Measurements from ENCODE around the gene RIMS1.

The RIMS1 gene

DNA sequence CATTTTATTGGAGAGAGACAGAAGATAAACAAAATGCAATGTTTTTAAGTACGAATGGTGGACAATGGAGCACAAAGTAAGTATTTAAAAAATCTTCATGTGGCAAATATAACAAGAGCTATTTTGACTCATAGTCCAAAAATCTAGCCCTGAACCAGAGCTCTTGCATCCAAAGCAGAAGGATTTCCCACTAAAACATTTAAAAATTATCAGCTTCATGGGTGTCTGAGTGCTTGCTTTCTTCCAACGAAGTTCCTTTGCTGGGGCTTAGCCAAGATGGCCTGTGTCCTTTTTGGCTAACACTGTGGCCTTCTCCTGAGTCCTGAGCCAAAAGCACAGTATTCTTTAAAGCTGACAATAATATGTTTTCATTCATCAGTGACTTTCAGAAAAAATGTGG, 161.7 kb downstream of the RIMS1 start:
- TF ChIP-seq ZFX (IDR thresholded peaks at IDR 0.05; ENCODE audit: borderline replicate concordance): no peak
- TF ChIP-seq, protein P1, sequence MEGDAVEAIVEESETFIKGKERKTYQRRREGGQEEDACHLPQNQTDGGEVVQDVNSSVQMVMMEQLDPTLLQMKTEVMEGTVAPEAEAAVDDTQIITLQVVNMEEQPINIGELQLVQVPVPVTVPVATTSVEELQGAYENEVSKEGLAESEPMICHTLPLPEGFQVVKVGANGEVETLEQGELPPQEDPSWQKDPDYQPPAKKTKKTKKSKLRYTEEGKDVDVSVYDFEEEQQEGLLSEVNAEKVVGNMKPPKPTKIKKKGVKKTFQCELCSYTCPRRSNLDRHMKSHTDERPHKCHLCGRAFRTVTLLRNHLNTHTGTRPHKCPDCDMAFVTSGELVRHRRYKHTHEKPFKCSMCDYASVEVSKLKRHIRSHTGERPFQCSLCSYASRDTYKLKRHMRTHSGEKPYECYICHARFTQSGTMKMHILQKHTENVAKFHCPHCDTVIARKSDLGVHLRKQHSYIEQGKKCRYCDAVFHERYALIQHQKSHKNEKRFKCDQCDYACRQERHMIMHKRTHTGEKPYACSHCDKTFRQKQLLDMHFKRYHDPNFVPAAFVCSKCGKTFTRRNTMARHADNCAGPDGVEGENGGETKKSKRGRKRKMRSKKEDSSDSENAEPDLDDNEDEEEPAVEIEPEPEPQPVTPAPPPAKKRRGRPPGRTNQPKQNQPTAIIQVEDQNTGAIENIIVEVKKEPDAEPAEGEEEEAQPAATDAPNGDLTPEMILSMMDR (IDR thresholded peaks at IDR 0.05): no peak
- no peak overlapping the region for H3K27ac ChIP-seq

DNA sequence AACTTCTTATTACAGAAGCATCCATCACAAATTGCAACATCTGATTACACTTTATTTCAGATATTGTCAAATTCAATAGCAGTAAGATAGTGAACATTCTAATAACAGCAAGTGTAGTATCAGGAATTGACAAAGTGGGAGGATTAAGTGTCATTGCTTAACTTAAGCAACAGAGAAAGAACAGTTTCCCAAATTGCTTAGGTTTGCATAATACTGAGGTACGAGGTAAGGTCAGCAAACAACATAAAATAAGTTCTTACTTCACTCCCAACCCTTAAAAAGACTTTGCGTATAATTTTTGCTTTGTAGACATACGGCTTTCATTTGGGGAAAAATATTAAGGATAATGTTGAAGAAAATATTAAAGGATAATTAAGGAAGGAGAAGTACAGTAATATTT, 163.0 kb downstream of the RIMS1 start:
- H3K27ac ChIP-seq: no peak overlapping the region
- TF ChIP-seq ZFX (IDR thresholded peaks at IDR 0.05; ENCODE audit: borderline replicate concordance): no peak
- TF ChIP-seq, protein P1 (IDR thresholded peaks at IDR 0.05): no peak

DNA sequence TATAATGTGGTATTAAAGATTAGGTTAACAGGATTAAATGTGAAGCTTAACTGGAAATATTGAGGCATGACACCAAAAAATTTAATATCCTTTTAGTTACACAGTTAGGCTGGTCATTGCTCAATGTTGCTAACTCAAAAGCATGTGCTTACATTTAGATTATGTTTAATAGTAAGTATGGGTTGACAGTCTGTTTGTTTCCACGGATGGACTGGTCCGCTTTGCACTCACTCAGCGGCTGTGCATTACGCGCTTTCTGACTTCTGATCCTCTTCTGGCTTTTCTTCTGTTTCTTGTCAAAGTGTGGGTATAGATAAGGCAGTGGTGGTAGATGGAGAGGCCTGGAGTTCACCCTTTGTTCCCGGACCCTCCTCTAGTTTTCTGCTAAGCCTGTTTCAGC, 174.9 kb downstream of the RIMS1 start:
- TF ChIP-seq, protein P1 (IDR thresholded peaks at IDR 0.05): no peak
- TF ChIP-seq ZFX (IDR thresholded peaks at IDR 0.05; ENCODE audit: borderline replicate concordance): no peak
- H3K27ac ChIP-seq: no peak overlapping the region

DNA sequence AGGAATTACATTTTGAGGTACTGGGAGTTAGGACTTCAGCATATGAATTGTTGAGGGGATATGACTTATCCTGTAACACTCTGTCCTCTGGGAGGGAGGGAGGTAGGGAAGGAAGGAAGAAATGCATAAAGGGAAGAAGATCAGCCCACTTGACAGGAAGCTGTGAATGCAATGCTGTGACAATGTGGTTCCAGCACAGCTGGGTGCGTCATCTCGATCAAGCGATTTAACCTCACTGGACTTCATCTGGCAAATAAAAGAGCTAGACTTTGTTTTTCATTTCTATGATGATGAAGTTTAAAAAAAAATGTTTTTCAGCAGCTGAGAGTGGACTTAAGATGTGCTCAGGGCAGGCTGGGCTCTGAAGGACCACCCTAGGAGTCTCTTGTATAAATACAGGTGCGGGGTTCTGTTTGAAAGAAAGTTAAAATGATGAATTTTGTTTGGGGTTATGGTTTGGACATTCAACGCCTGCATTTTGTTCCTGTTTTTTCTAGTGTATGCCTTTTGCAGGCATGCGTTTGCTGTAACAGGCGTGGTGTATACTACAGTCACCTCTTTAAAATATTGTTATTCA, 178.1 kb downstream of the RIMS1 start:
- no peak overlapping the region for H3K27ac ChIP-seq
- no peak for TF ChIP-seq ZFX (IDR thresholded peaks at IDR 0.05; ENCODE audit: borderline replicate concordance)
- TF ChIP-seq, protein P1 (IDR thresholded peaks at IDR 0.05): no peak

DNA sequence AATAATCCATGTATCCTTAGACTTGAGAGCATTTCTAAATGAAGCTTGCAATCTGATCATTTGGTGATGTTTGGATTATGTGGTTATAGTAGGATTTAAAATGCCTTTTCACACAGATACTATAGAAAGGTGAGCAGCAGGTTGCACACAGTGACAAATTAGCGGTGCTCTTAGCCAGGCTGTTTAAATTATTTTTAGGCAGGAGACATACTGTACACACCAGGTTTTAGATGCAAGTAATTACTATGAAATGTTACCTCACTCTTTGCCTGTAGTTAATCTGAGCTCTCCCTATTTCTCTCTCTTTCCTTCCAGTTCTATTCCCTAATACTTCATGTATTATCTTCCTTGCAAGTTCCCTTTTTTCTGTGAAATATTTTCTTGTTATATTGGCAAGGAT, 191.7 kb downstream of the RIMS1 start:
- TF ChIP-seq ZFX (IDR thresholded peaks at IDR 0.05; ENCODE audit: borderline replicate concordance): no peak
- TF ChIP-seq, protein P1 (IDR thresholded peaks at IDR 0.05): no peak
- H3K27ac ChIP-seq: no peak overlapping the region

DNA sequence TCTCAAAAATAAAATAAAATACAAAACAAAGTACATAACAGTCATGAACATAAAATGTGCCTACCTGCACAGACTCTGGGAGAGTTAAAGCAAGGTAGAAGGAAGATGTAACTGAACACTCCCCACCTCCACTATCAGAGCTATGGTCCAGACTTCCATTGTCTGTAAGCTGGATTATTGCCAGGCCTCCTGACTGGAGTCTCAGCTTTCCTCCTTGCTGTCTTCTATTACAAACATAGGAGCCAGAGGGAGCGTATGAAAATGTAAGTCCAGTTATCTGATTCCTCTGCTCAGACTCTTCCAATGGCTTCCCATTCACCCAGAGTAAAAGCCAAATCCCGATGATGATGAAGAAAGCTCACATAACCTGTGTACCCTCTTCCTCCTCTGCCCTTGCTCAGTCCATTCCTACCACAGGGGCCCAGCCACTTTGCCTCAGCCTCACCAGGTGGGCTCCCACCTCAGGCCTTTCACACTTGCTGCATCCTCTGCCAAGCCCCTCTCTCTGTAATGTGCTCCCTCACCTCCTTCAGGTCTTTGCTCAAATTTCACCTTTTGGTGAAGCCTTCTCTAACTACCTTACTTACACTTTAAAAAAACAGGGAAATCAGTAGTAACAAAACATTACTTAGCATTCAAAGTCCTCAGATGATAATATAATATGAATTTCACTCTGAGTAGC, 194.1 kb downstream of the RIMS1 start:
- TF ChIP-seq ZFX (IDR thresholded peaks at IDR 0.05; ENCODE audit: borderline replicate concordance): no peak
- TF ChIP-seq, protein P1 (IDR thresholded peaks at IDR 0.05): no peak
- H3K27ac ChIP-seq: no peak overlapping the region

DNA sequence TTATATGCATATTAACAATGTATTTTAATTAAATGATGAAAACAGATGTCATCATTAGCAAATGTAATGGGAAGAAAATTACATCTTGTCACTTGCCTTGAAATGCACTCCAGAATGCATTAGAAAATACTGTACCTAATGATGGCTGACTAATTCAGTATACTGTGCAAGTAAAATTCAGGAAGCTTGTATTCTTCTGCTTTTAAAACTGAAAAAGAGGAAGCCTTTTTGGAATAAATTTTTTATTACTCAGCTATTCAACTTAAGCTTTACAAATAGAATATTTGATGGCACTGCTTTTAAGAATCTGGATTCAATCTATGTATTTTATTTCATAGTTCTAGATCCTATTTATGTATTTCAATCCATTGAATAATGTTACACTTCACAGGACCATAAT, 195.5 kb downstream of the RIMS1 start:
- TF ChIP-seq, protein P1 (IDR thresholded peaks at IDR 0.05): no peak
- no peak for TF ChIP-seq ZFX (IDR thresholded peaks at IDR 0.05; ENCODE audit: borderline replicate concordance)
- H3K27ac ChIP-seq: no peak overlapping the region
